ENCODE data around the gene ATP2B2.

- TF ChIP-seq CTCF (conservative IDR thresholded peaks at IDR 0.05; ENCODE audit: low read depth in 2 of 2) (no peak), EZH2 (IDR thresholded peaks at IDR 0.05; ENCODE audit: low read depth, unreplicated experiment) (no peak), REST (IDR thresholded peaks at IDR 0.05; ENCODE audit: unreplicated experiment) (no peak), POLR2AphosphoS5 (IDR thresholded peaks at IDR 0.05; ENCODE audit: low read depth) (no peak), EZH2phosphoT487 (IDR thresholded peaks at IDR 0.05; ENCODE audit: unreplicated experiment) (no peak), ZNF462 (CRISPR knock-in tag; IDR thresholded peaks at IDR 0.05) (no peak), NANOG (IDR thresholded peaks at IDR 0.05; ENCODE audit: borderline replicate concordance) (no peak)
Observed at GRCh38 chr3:10315771-10316344, 189.5 kb downstream of the ATP2B2 start.

All from GM23338 (cell line).